Breast epithelium (tissue), 4 donors: ENCODE results near the gene LIPT2. TPM values are rescaled to one million over a fixed set of nuclear protein-coding genes. Genes with fewer than 3 reads are reported as not detected.

ENCODE experiments used
- DNase-seq, 2 donors: peaks; one replicate each; pipeline ENCODE4 v3.0.0-alpha.2; 2019; ENCODE audit warnings: low spot score in 2 of 2
- H3K27ac ChIP-seq, 2 donors: fragments of 200-600 bp; sonication (generic) in 1 of 2; one replicate each; pipeline ENCODE4 v1.5.1; 2016 to 2019; ENCODE audit warnings: mild to moderate bottlenecking in 1 of 2
- H3K27me3 ChIP-seq, 2 donors: fragments of 200-600 bp; sonication (generic) in 1 of 2; one replicate each; pipeline versions ENCODE4 v1.5.1 to v1.6.0; 2017 to 2019; ENCODE audit warnings: control low read depth in 1 of 2, mild to moderate bottlenecking in 1 of 2
- H3K36me3 ChIP-seq: fragments of 200-600 bp; one replicate; pipeline ENCODE4 v1.5.1; 2019
- H3K4me1 ChIP-seq, 2 donors: fragments of 200-600 bp; sonication (generic); one replicate each; pipeline ENCODE4 v1.5.1; 2016 to 2019; ENCODE audit warnings: control low read depth in 1 of 2
- H3K4me3 ChIP-seq, 3 donors: fragments of 200-600 bp; sonication (generic); 1 replicate in 2 of 3; 2 replicates in 1 of 3; pipeline ENCODE4 v1.5.1; 2016 to 2019; ENCODE audit warnings: mild to moderate bottlenecking in 3 of 3, moderate library complexity in 2 of 3
- H3K9me3 ChIP-seq, 2 donors: fragments of 200-600 bp; sonication (generic) in 1 of 2; one replicate each; pipeline ENCODE4 v1.5.1; 2016 to 2019; ENCODE audit warnings: control low read depth in 1 of 2
- CTCF ChIP-seq, 3 donors: fragments of 450-650 bp; IDR thresholded peaks; one replicate each; pipeline ENCODE4 v1.5.1; 2016 to 2017; ENCODE audit warnings: antibody characterized with exemption in 3 of 3, mild to moderate bottlenecking in 3 of 3, moderate library complexity in 3 of 3
- POLR2A ChIP-seq: fragments of 450-650 bp; IDR thresholded peaks from one replicate; pipeline ENCODE4 v1.6.1; 2016; ENCODE audit warnings: antibody characterized with exemption, mild to moderate bottlenecking, moderate library complexity
- POLR2AphosphoS5 ChIP-seq, 3 donors: sonication (generic); formaldehyde crosslinking; IDR thresholded peaks; one replicate each; pipeline ENCODE4 v1.6.1; 2017; ENCODE audit warnings: antibody characterized with exemption in 3 of 3
- intact Hi-C: fragments of 100-400 bp; cut with DNase I; formaldehyde crosslinking; loops from one replicate; pipeline ENCODE4 v1.15.1; 2023; ENCODE audit warnings: low total_unique reads
- total RNA-seq, 3 donors: library from RNA; depleted of rRNA; stranded (reverse); fragments of >200 nt; gene quantifications; one replicate each; pipeline ENCODE4 v1.1.0, GENCODE V29; 2016

Gene LIPT2
- total RNA-seq, 3 donors from 2014 or later, result 2.0 to 13.5 (median 9.8) TPM

GRCh38 chr11:74463216-74463615 lies 30.3 kb downstream of the LIPT2 start:
- no peak overlapping the region for H3K27ac ChIP-seq
- no peaks in the 10 kb centered on the region for H3K4me1 ChIP-seq
- intact Hi-C loops, result no loop called here
- TF ChIP-seq POLR2AphosphoS5 (IDR thresholded peaks at IDR 0.05) (no peak), CTCF (IDR thresholded peaks at IDR 0.05) (no peak), POLR2A (no peak)
- no peaks in the 10 kb centered on the region for H3K36me3 ChIP-seq
- H3K27me3 ChIP-seq, result no peaks in the 10 kb centered on the region
- H3K4me3 ChIP-seq, result no peak overlapping the region
- DNase-seq, result no peak
- H3K9me3 ChIP-seq, result no peaks in the 10 kb centered on the region

DNA sequence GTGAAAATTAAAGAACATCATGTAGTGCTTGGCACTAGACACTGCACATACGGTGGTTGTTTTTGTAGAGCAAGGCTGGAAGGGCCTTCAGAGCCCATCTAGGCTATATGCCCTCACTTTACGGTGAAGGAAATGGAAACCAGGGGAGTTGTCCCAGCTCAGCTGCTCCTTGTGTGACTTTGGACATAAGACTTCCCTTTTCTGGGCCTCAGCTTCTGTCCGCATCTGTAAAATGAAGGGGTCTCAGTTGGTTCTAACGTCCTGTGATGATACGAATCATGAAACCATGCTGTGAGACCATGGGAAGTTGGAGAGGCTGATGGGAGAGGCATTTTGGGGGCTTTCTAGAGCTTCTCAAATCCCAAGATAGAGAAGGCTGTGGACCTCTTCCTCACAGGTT lies 30.9 kb downstream of the LIPT2 start:
- intact Hi-C loops, result no loop called here
- H3K4me1 ChIP-seq, result no peaks in the 10 kb centered on the region
- no peaks in the 10 kb centered on the region for H3K9me3 ChIP-seq
- no peak for DNase-seq
- H3K27me3 ChIP-seq, result no peaks in the 10 kb centered on the region
- no peak overlapping the region for H3K4me3 ChIP-seq
- H3K27ac ChIP-seq, result peak overlapping the region in 1 of 2 donors; percentile 67
- H3K36me3 ChIP-seq, result no peaks in the 10 kb centered on the region
- no peak for TF ChIP-seq POLR2A

DNA sequence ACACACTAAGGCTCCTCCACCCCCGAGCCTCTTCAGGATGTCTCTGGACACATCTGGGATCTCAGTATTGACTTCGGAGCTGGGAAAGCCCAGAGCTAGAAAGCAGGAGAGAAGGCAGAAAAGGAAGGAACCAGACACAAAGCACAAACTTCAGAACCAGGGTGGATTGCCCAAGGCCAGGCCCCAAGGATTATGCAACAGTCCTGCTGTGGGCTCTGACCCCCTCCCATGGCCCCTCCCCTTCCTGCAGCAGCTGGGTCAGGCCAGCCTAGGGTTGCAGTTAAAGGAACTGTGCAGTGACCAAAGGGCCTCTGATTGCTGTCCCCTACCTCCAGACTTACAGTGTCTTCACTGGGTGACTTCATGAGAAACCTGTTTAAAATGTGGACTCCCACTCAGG lies 31.5 kb downstream of the LIPT2 start:
- Histone ChIP-seq H3K4me1 (no peaks in the 10 kb centered on the region), H3K27ac (peak overlapping the region in 1 of 2 donors; percentile 67), H3K27me3 (no peaks in the 10 kb centered on the region), H3K36me3 (no peaks in the 10 kb centered on the region), H3K9me3 (no peaks in the 10 kb centered on the region), H3K4me3 (no peak overlapping the region)
- intact Hi-C loops, result no loop called here
- TF ChIP-seq CTCF (IDR thresholded peaks at IDR 0.05) (no peak), POLR2AphosphoS5 (IDR thresholded peaks at IDR 0.05) (peak in 2 of 3 donors; percentile 47 to 61)
- DNase-seq, result peak in 1 of 2 donors; percentile 24

- intact Hi-C loops, result no loop called here
- DNase-seq, result no peak
- TF ChIP-seq POLR2A (no peak), CTCF (IDR thresholded peaks at IDR 0.05) (no peak), POLR2AphosphoS5 (IDR thresholded peaks at IDR 0.05) (no peak)
- no peaks in the 10 kb centered on the region for H3K4me1 ChIP-seq
- H3K36me3 ChIP-seq, result no peaks in the 10 kb centered on the region
- H3K9me3 ChIP-seq, result no peaks in the 10 kb centered on the region
- H3K27me3 ChIP-seq, result no peaks in the 10 kb centered on the region
- no peak overlapping the region for H3K4me3 ChIP-seq
- peak overlapping the region in 1 of 2 donors; percentile 30 for H3K27ac ChIP-seq
These were observed 32.9 kb downstream of the LIPT2 start for GRCh38 chr11:74460481-74461154.

GRCh38 chr11:74460065-74460464 lies 33.5 kb downstream of the LIPT2 start:
- TF ChIP-seq POLR2A (no peak), POLR2AphosphoS5 (IDR thresholded peaks at IDR 0.05) (no peak)
- no peak overlapping the region for H3K4me3 ChIP-seq
- H3K4me1 ChIP-seq, result no peaks in the 10 kb centered on the region
- H3K9me3 ChIP-seq, result no peaks in the 10 kb centered on the region
- no peak overlapping the region for H3K27ac ChIP-seq
- no peak for DNase-seq
- intact Hi-C loops, result no loop called here
- no peaks in the 10 kb centered on the region for H3K36me3 ChIP-seq
- H3K27me3 ChIP-seq, result no peaks in the 10 kb centered on the region

DNA sequence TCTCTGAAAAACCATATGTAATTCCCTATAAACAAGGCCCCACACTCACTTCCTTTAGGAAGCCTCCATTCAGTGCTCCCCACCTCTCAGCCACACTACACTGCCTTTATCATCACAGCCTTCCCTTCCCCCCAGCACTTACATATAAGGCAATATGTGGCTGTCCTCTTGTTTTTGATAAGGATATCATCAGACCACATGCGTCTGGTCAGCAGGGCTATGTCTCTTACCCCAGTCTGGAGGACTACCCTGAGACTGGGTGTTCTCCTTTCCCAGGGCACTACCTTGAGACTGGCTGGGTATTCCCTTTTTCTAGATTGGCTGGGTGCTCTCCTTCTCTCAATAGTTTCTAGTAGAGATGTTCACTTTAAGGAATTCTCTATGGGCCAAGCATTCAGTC lies 33.9 kb downstream of the LIPT2 start:
- no peak for DNase-seq
- no peak overlapping the region for H3K4me3 ChIP-seq
- H3K9me3 ChIP-seq, result no peaks in the 10 kb centered on the region
- intact Hi-C loops, result no loop called here
- H3K27ac ChIP-seq, result no peak overlapping the region
- H3K27me3 ChIP-seq, result no peaks in the 10 kb centered on the region
- no peaks in the 10 kb centered on the region for H3K4me1 ChIP-seq
- TF ChIP-seq POLR2AphosphoS5 (IDR thresholded peaks at IDR 0.05), result no peak
- no peak for TF ChIP-seq POLR2A
- no peak for TF ChIP-seq CTCF (IDR thresholded peaks at IDR 0.05)
- H3K36me3 ChIP-seq, result no peaks in the 10 kb centered on the region
